Keratinocyte (primary cell): Measurements from ENCODE around the gene MS4A18.

ENCODE experiments used
- CTCF ChIP-seq, 3 experiments: IDR thresholded peaks in 1 of 3; conservative IDR thresholded peaks in 1 of 3; optimal IDR thresholded peaks in 1 of 3; 2 replicates in 2 of 3; 3 replicates in 1 of 3; pipeline versions ENCODE3 to v1.5.1; 2011; ENCODE audit warnings: low read length in 3 of 3, mild to moderate bottlenecking in 3 of 3, moderate library complexity in 2 of 3, control low read depth in 1 of 3, inconsistent platforms in 1 of 3; ENCODE audit not compliant: insufficient read depth in 2 of 3; ENCODE audit errors: extremely low read depth in 1 of 3
- EZH2 ChIP-seq: IDR thresholded peaks from one replicate; pipeline ENCODE4 v1.6.1; 2012; ENCODE audit warnings: inconsistent platforms, mild to moderate bottlenecking, low read length, moderate library complexity

GRCh38 chr11:60720460-60720859, 4.1 kb upstream of the MS4A18 start:
- TF ChIP-seq CTCF (optimal IDR thresholded peaks at IDR 0.05 in 1 of 3, IDR thresholded peaks at IDR 0.05 in 1 of 3, conservative IDR thresholded peaks at IDR 0.05 in 1 of 3; ENCODE audit: extremely low read depth in 1 of 3, insufficient read depth in 2 of 3, low read length in 3 of 3) = no peak
- TF ChIP-seq EZH2 = no peak
